GM12892 (cell line): ENCODE measurements around the gene NSF.

Experiments
- POLR2A ChIP-seq: IDR thresholded peaks from 2 replicates; pipeline ENCODE4 v1.6.1; 2011; ENCODE audit warnings: low read depth, low read length, control low read depth
- POLR2AphosphoS5 ChIP-seq: IDR thresholded peaks from 2 replicates; pipeline ENCODE4 v1.6.1; 2011; ENCODE audit warnings: low read depth, low read length, control low read depth
- TAF1 ChIP-seq: IDR thresholded peaks from 2 replicates; pipeline ENCODE4 v1.6.1; 2011; ENCODE audit warnings: low read depth, mild to moderate bottlenecking, control low read depth, low read length, borderline replicate concordance

DNA sequence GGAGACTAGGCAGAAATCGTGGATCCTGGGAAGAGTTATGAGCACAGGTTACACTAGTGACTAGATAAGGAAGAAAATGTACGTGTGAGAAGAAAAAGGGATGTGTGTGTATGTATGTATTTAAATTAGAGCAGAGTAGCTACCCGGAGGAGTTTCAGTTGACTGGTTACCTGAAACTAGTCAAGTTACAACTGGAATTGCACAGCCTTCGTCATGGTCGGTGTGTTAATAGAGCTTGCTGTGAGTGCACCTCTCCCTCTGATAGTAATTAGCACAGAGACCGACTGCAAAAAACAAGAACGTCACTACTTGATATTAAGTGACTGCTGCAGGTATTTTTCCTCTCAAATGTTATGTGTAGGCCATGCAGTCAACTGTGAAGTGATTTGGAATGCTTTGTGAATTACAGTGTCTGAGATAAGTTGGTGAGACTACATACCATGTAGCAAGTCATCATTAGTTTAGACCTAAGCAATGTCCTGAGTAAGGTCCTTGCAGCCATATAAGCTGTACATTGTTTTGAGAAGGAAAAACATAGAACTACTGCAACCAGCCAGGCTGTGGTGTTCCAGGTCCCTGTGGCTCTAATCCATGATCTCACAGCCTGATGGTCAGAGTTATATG, 132.3 kb downstream of the NSF start:
- TF ChIP-seq POLR2AphosphoS5 (no peak), POLR2A (no peak), TAF1 (no peak)
